Activated CD4-positive, alpha-beta T cell treated with anti-CD3 and anti-CD28 coated beads, Interleukin-2, amount 10 ng/mL, durations not matched to agents 24 days and 14 days (primary cell): ENCODE measurements around the gene TMEM51. TPM values are rescaled to one million over a fixed set of nuclear protein-coding genes. Genes with fewer than 3 reads are reported as not detected.

Experiments used
- DNase-seq: peaks from one replicate; pipeline ENCODE4 v3.0.0; 2022
- H3K27ac Mint-ChIP-seq: one replicate; pipeline ENCODE4 v1.8.0; 2022; ENCODE audit warnings: mild to moderate bottlenecking, mixed read lengths
- H3K27me3 Mint-ChIP-seq: one replicate; pipeline ENCODE4 v1.8.0; 2022; ENCODE audit warnings: mixed read lengths
- H3K36me3 Mint-ChIP-seq: one replicate; pipeline ENCODE4 v1.8.0; 2022; ENCODE audit warnings: low read depth, mild to moderate bottlenecking, mixed read lengths
- H3K4me1 Mint-ChIP-seq: one replicate; pipeline ENCODE4 v1.8.0; 2021; ENCODE audit warnings: mixed read lengths
- H3K4me3 Mint-ChIP-seq: one replicate; pipeline ENCODE4 v1.8.0; 2022; ENCODE audit warnings: mild to moderate bottlenecking, moderate library complexity, mixed read lengths
- H3K9me3 Mint-ChIP-seq: one replicate; pipeline ENCODE4 v1.8.0; 2021; ENCODE audit warnings: mixed read lengths
- intact Hi-C: fragments of 100-400 bp; cut with micrococcal nuclease; formaldehyde crosslinking; loops from one replicate; pipeline ENCODE4 v1.15.1; 2023
- total RNA-seq: library from RNA; stranded (reverse); gene quantifications from 2 replicates; pipeline ENCODE4 v1.2.3, GENCODE V29; 2022

The TMEM51 gene
- total RNA-seq, 1 donor from 2014 or later: 0.14 TPM

DNA sequence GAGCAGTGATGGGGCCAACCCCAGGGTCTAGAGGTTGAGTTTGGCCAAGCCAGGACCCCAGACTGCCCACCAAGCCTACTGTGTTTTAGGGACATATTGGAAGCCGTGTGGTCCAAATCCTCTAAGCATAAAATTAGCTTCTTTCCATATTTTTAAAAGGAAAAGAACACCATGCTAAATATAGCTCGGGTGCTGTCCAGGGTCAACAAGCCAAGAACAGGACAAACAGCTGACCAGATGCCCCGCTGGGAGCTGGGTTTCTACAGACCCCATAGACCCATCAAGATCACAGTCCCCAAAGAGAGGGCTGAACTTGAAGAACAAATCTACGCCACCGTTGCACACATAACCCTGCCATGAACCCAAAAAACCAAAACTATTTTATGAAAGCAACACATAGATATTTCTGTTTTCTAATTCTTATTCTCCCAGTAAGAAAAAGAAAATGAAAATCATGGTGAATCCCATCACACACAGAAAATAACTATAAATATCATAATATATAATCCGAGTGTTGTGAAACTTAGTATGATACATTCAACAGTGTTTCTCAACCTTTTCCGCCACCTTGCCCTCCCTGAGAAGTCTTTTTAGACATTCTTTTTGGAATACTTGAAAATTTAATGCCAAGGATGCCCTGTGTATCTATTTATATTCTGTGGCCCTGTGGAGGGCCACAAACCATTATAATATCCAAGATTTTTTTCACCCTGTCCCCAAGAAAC is 57.3 kb downstream of the TMEM51 start:
- intact Hi-C loops: no loop called here
- peaks cover 22% of the 10 kb centered on the region for H3K27me3 Mint-ChIP-seq
- no peaks in the 10 kb centered on the region for H3K4me1 Mint-ChIP-seq
- H3K27ac Mint-ChIP-seq: no peak overlapping the region
- H3K9me3 Mint-ChIP-seq: no peaks in the 10 kb centered on the region
- H3K4me3 Mint-ChIP-seq: no peak overlapping the region
- H3K36me3 Mint-ChIP-seq: no peaks in the 10 kb centered on the region
- DNase-seq: no peak

DNA sequence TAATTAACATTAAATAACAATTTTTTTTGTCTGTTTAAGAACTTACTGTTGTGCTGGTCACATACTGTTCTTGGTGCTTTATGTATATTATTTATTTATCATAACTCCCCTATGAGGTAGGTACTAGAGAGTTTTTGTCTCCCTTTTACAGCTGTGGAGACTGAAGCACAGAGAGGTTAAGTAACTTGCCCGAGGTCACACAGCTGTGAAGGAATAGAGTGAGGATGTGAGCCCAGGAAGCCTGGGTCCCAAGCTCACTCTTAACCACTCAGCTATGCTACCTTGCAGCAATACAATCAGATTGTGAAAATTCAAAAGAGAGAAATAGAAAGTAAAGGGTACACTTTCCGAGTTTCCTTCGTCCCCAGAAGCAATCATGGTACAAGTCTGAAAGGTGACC is 57.9 kb downstream of the TMEM51 start:
- intact Hi-C loops: no loop called here
- H3K27me3 Mint-ChIP-seq: peaks cover 22% of the 10 kb centered on the region
- no peaks in the 10 kb centered on the region for H3K9me3 Mint-ChIP-seq
- H3K4me3 Mint-ChIP-seq: no peak overlapping the region
- H3K4me1 Mint-ChIP-seq: no peaks in the 10 kb centered on the region
- DNase-seq: no peak
- no peaks in the 10 kb centered on the region for H3K36me3 Mint-ChIP-seq
- H3K27ac Mint-ChIP-seq: no peak overlapping the region

DNA sequence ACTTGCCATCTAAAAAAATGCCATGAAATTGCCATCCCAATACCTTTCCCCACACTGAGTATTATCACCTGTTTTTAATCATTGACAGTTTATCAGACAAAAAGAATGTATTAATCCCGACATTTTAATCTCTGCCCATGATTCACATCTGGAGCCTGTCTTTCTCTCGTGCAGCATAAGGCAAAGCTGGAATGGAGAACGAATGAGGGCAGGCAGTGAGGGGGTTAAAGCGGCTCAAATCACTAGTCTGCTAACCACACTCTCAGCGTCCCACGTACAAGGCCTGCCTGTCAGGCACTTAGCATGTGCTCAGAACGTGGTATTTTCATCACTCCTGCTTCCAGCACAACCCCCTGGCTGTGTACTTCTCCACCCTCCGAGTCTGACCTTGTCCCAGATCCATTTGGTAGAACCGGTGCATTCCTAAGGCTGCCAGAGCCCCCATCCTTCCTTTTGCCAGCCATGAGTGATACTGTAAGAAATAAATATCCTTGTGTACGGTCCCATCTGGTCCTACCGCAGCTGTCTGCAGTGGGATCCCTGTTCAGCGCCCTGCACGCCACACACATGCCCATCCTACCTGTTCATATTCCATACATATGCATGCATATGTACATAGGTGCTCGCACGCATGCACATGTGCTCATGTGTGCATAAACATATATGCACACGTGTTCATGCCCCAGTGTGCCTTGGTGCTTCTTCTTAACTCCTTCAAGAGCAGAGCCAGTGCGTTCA is 58.8 kb downstream of the TMEM51 start:
- intact Hi-C loops: no loop called here
- Mint-ChIP-seq H3K27ac (no peak overlapping the region), H3K9me3 (no peaks in the 10 kb centered on the region), H3K36me3 (no peaks in the 10 kb centered on the region), H3K4me3 (no peak overlapping the region), H3K4me1 (no peaks in the 10 kb centered on the region), H3K27me3 (peaks cover 28% of the 10 kb centered on the region)
- DNase-seq: no peak

DNA sequence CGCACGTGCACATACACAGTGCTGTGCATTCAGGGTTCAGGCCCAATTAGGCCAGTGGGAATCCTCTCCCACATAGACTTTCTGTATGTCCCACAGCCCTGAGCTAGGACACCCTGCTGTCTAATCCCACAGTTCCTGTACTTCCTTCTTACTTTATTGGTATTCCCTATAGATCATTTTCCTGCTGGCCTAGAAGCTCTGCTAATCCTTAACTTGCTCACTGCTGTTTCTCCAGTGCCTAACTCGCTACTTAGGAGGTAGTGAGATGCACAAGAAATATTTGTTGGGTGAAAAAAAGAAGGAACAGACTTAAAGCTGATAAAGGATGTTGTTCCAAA is 59.4 kb downstream of the TMEM51 start:
- no peak overlapping the region for H3K27ac Mint-ChIP-seq
- intact Hi-C loops: no loop called here
- no peaks in the 10 kb centered on the region for H3K36me3 Mint-ChIP-seq
- no peak overlapping the region for H3K4me3 Mint-ChIP-seq
- no peaks in the 10 kb centered on the region for H3K9me3 Mint-ChIP-seq
- DNase-seq: no peak
- H3K27me3 Mint-ChIP-seq: peaks cover 33% of the 10 kb centered on the region
- no peaks in the 10 kb centered on the region for H3K4me1 Mint-ChIP-seq

DNA sequence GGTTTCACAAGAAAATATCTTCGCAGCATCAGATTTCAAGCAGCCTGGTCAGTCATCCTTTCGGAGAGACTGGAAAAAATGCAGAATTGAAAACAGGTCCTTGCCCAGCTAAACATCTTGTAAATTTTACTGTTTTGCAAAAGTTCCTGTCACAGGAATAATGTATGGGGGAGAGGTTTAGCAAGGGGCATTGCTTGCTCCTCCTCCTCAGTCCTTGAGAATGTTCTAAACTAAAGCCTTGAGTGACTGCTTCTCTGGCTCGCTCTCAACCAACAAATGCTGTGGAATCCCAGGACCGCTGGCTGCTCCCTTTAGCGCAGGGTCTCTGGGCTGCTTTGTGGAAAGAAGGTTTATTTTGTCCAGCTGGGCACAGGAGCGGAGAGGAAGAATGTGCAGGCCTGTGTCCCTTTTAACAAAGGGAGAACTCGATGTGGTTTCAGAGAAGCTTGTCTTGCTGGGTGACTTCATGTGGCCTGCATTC is 59.8 kb downstream of the TMEM51 start:
- Mint-ChIP-seq H3K36me3 (no peaks in the 10 kb centered on the region), H3K9me3 (no peaks in the 10 kb centered on the region), H3K4me1 (no peaks in the 10 kb centered on the region)

DNA sequence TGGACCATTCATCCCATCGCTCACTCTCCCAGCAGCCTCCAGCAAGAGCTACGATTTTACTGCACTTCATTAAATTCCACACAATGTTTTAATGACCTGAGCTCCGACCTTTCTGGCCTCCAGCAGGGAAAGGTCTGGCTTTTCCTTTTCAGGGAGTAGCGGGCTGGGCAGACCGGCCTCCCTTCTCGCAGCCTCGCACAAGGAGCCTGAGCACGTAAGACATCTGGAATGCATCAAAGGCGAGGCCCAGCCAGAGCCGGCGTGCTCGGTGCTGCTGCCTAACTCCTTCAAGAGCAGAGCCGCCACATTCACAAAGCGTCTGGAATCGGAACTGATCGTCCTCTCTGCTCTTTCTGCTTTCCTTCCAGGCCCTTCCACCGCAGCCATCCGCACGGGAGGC is 61.0 kb downstream of the TMEM51 start:
- Mint-ChIP-seq H3K4me1 (peaks cover 2% of the 10 kb centered on the region), H3K36me3 (no peaks in the 10 kb centered on the region)

More for the DNA sequence above, 59.8 kb downstream of the TMEM51 start:
- peaks cover 36% of the 10 kb centered on the region for H3K27me3 Mint-ChIP-seq
- no peak for DNase-seq
- intact Hi-C loops: no loop called here
- no peak overlapping the region for H3K4me3 Mint-ChIP-seq
- no peak overlapping the region for H3K27ac Mint-ChIP-seq

DNA sequence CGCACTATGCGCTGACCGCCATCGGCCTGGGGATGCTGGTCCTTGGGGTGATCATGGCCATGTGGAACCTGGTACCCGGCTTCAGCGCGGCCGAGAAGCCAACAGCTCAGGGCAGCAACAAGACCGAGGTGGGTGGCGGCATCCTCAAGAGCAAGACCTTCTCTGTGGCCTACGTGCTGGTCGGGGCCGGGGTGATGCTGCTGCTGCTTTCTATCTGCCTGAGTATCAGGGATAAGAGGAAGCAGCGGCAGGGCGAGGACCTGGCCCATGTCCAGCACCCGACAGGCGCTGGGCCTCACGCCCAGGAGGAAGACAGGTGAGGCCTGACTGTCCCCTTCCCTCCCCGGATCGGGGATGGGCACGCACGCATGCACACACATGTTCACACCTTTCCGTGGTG is 61.6 kb downstream of the TMEM51 start:
- no peak for DNase-seq
- Mint-ChIP-seq H3K27me3 (peaks cover 35% of the 10 kb centered on the region), H3K27ac (no peak overlapping the region), H3K36me3 (no peaks in the 10 kb centered on the region), H3K4me1 (peaks cover 2% of the 10 kb centered on the region), H3K4me3 (no peak overlapping the region), H3K9me3 (no peaks in the 10 kb centered on the region)
- intact Hi-C loops: no loop called here

More for the DNA sequence above, 61.0 kb downstream of the TMEM51 start:
- H3K27ac Mint-ChIP-seq: no peak overlapping the region
- H3K9me3 Mint-ChIP-seq: no peaks in the 10 kb centered on the region
- H3K4me3 Mint-ChIP-seq: no peak overlapping the region
- H3K27me3 Mint-ChIP-seq: peaks cover 40% of the 10 kb centered on the region
- DNase-seq: no peak
- intact Hi-C loops: no loop called here

DNA sequence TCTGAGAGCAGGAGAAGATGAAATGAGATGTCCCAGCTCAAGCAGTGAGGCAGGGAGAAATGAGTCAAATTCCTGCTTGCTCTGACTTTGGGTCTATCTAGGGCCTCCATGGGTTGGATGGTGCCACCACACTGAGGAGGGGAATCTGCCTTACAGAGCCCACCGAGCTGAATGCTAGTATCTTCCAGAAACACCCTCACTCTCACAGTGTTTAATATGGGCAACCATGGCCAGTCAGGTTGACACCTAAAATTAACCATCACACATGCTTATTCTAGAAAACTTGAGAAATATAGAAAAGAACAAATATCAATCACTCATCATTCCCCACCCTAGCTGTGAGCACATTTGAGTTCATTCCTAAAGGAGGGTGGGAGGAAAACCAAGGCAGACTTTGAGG is 64.1 kb downstream of the TMEM51 start:
- intact Hi-C loops: no loop called here
- Mint-ChIP-seq H3K4me3 (no peak overlapping the region), H3K27me3 (peaks cover 33% of the 10 kb centered on the region), H3K27ac (no peak overlapping the region), H3K4me1 (peaks cover 2% of the 10 kb centered on the region), H3K9me3 (no peaks in the 10 kb centered on the region), H3K36me3 (no peaks in the 10 kb centered on the region)
- no peak for DNase-seq

DNA sequence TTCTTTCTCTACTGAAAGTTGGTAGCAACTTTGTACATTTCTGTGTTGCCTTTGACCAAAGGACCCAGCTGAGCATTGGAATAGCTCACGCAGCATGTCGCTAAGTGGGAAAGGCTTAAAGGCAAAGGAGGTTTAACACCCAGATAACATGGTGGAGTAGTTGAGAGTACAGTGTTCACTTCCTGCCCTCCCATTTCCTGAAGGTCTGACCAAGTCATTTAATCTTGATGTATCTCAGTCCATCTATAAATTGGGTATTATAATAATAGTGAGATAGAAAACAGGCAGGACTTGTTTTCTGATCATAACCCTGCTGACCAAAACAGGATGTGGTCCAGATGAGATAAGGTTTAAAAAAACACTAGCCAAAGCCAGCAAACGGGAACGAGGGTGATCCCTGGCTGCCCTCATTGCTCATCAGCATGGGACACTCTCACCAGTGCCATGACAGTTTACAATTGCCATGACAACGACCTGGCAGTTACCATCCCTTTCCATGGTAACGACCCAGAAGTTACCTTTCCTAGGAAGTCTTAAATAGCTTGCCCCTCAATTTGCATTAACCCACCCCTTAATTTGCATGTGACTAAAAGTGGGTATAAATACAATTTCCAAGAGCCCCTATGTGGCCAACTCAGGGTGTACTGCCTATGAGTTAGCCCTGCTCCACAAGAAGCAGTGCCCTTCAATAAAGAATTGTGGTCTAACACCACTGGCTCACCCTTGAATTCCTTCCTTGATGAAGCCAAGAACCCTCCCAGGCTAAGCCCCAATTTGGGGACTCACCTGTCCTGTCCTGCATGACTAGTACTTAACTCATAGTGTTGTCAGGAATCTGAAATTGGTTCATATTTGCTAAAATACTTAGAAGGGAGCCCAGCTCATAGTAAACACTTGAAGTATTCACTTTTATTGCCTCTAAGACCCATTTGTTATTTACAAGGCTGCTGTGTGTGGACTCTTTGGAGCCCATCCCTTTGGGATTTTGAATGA is 65.0 kb downstream of the TMEM51 start:
- H3K27me3 Mint-ChIP-seq: peaks cover 31% of the 10 kb centered on the region
- intact Hi-C loops: no loop called here

DNA sequence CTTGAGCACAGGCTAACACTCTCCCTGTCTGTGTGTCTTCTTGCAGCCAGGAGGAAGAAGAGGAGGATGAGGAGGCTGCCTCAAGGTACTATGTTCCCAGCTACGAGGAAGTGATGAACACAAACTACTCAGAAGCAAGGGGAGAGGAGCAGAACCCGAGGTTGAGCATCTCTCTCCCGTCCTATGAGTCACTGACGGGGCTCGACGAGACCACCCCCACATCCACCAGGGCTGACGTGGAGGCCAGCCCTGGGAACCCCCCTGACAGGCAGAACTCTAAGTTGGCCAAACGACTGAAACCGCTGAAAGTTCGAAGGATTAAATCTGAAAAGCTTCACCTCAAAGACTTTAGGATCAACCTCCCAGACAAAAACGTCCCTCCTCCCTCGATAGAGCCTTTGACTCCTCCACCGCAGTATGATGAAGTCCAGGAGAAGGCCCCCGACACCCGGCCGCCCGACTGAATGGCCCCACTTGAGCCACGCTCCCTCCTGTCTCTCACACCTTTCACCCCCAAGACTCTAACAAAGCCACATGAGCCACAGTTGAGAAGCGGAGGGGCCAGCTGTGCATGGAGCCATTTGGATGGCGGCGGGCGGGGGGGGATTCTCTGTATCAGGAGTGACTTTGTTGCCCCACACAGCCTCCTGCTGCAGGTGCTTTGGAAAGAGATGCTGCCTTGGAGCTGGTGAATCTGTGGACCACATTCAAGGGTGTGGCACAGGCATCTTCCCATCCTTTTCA is 65.9 kb downstream of the TMEM51 start:
- H3K4me1 Mint-ChIP-seq: peaks cover 2% of the 10 kb centered on the region
- intact Hi-C loops: no loop called here
- no peaks in the 10 kb centered on the region for H3K9me3 Mint-ChIP-seq
- DNase-seq: no peak
- no peak overlapping the region for H3K27ac Mint-ChIP-seq
- no peaks in the 10 kb centered on the region for H3K36me3 Mint-ChIP-seq
- H3K4me3 Mint-ChIP-seq: no peak overlapping the region
- H3K27me3 Mint-ChIP-seq: peaks cover 29% of the 10 kb centered on the region

More for the DNA sequence above, 65.0 kb downstream of the TMEM51 start:
- Mint-ChIP-seq H3K4me3 (no peak overlapping the region), H3K36me3 (no peaks in the 10 kb centered on the region), H3K27ac (no peak overlapping the region), H3K4me1 (peaks cover 2% of the 10 kb centered on the region), H3K9me3 (no peaks in the 10 kb centered on the region)
- no peak for DNase-seq

DNA sequence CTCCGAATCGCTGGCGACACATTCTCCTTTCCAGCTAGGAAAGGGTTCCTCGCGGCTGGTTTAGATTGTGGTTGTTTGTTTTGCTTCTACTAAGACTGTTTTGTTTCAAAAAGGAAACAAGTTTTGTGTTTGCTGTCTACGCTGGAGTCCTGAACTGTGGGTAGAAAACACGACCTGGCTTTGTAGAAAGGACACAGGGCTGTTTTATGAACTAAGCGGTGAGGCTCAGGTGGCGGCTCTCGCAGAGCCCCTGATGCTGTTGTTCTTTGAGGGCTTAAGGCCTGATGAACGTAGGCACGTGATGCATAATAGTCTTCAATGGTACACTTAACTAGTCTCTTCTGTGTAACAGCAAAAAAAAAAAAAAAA is 66.5 kb downstream of the TMEM51 start:
- Mint-ChIP-seq H3K9me3 (no peaks in the 10 kb centered on the region), H3K4me1 (peaks cover 5% of the 10 kb centered on the region), H3K4me3 (no peak overlapping the region), H3K27ac (no peak overlapping the region), H3K27me3 (peaks cover 33% of the 10 kb centered on the region), H3K36me3 (no peaks in the 10 kb centered on the region)
- intact Hi-C loops: no loop called here
- DNase-seq: no peak

DNA sequence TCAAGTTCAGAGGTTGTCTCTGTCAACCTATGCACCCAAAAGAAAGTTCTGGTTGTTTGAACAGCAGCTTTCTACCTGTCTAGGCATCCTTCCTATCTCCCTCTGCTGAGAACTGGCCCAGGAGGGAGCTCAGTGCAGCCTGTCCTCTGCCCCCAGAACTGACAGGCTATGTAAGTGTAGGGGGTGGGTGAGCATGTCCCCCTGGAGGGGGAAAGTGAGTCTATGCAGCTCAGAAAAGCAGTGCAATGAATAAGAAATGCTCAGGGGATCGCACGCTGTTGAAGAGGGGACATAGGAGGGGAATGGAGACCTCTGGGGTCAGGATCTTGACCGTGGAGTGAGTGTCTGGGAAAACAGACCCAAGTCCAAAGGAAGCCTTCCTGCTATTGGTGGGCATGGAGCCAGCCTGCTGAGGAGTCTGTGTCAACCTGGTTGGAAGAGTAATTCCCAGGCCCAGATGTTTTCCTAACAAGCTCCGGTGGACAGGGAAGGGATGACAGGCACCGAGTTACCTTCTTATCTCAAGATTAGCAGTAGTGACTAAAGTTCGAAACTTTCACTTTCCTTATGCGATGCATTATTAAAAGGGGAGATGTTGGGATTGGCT is 67.4 kb downstream of the TMEM51 start:
- H3K9me3 Mint-ChIP-seq: no peaks in the 10 kb centered on the region
- no peaks in the 10 kb centered on the region for H3K36me3 Mint-ChIP-seq
- intact Hi-C loops: no loop called here
- no peak for DNase-seq
- H3K4me1 Mint-ChIP-seq: peaks cover 5% of the 10 kb centered on the region
- peaks cover 33% of the 10 kb centered on the region for H3K27me3 Mint-ChIP-seq
- H3K27ac Mint-ChIP-seq: no peak overlapping the region
- H3K4me3 Mint-ChIP-seq: no peak overlapping the region
